Prostate gland (tissue), 2 donors: ENCODE measurements around the gene CISTR. TPM values are rescaled to one million over a fixed set of nuclear protein-coding genes. Genes with fewer than 3 reads are reported as not detected.

Experiments
- DNase-seq: peaks from one replicate; pipeline ENCODE4 v3.0.0-alpha.2; 2019; ENCODE audit warnings: low spot score
- H3K27ac ChIP-seq, 2 donors: fragments of 200-600 bp; sonication (generic); 2 replicates each; pipeline ENCODE4 v1.5.1; 2017 to 2019
- H3K27me3 ChIP-seq: fragments of 200-600 bp; sonication (generic); replicated peaks from 2 replicates; pipeline ENCODE4 v1.5.1; 2019; ENCODE audit not compliant: insufficient read depth
- H3K36me3 ChIP-seq, 2 donors: fragments of 200-600 bp; sonication (generic); 1 replicate in 1 of 2; 2 replicates in 1 of 2; pipeline versions ENCODE4 v1.5.1 to v1.8.1; 2017 to 2019
- H3K4me1 ChIP-seq: fragments of 200-600 bp; sonication (generic); replicated peaks from 2 replicates; pipeline ENCODE4 v1.5.1; 2019
- H3K4me3 ChIP-seq, 2 donors: fragments of 200-600 bp; sonication (generic); 2 replicates each; pipeline ENCODE4 v1.5.1; 2017 to 2019
- H3K9me3 ChIP-seq: fragments of 200-600 bp; sonication (generic); 2 replicates; pipeline ENCODE4 v1.5.1; 2017
- POLR2A ChIP-seq: fragments of 450-650 bp; IDR thresholded peaks from one replicate; pipeline ENCODE4 v1.6.1; 2016; ENCODE audit warnings: antibody characterized with exemption, mild to moderate bottlenecking
- POLR2AphosphoS5 ChIP-seq: sonication (generic); formaldehyde crosslinking; IDR thresholded peaks from one replicate; pipeline ENCODE4 v1.6.1; 2017; ENCODE audit warnings: antibody characterized with exemption
- WGBS: methylation state at CpG from one replicate; pipeline ENCODE4 v1.1.5; 2018; 5-methylcytosine and 5-hydroxymethylcytosine counted together
- intact Hi-C: fragments of 100-400 bp; cut with DNase I; formaldehyde crosslinking; loops from one replicate; pipeline ENCODE4 v1.14.2; 2022
- total RNA-seq, 2 donors: library from RNA; depleted of rRNA; stranded (reverse); fragments of >200 nt; gene quantifications; one replicate each; pipeline ENCODE4 v1.1.0, GENCODE V29; 2016
- TF ChIP-seq, protein P1 (sequence below), 4 experiments: fragments of 200-600 bp in 2 of 4; fragments of 450-650 bp in 2 of 4; sonication (generic) in 2 of 4; IDR thresholded peaks; 1 replicate in 3 of 4; 2 replicates in 1 of 4; pipeline ENCODE4 v1.5.1; 2016 to 2019; ENCODE audit warnings: antibody characterized with exemption in 4 of 4, mild to moderate bottlenecking in 2 of 4, moderate library complexity in 2 of 4

CISTR gene
- total RNA-seq, 2 donors from 2014 or later, result not detected

DNA sequence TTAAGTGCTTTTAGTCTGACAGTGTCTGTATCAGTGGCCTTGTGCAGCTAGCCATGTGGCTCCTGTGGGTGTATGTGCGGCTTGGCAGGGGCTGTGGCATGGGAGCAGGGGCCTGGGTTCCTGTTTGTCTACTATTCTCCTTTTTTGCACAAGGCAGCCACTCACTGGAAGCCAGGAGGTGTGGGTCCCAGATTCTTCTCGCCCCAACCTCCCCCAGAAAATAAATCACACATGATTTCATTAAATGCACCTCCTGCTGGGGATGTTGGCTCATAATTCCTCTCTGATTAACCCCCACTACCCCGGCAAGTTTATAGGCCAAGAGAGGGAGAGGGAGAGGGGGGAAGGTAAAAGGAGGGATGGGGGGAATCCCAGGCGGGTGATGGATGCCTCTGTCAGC is 42.1 kb downstream of the CISTR start:
- Histone ChIP-seq H3K27ac (no peak overlapping the region), H3K36me3 (peaks cover 1 to 9% of the 10 kb centered on the region in 2 donors), H3K9me3 (no peaks in the 10 kb centered on the region), H3K4me3 (no peak overlapping the region), H3K4me1 (no peaks in the 10 kb centered on the region), H3K27me3 (no peaks in the 10 kb centered on the region)
- no peak for DNase-seq
- TF ChIP-seq, protein P1, sequence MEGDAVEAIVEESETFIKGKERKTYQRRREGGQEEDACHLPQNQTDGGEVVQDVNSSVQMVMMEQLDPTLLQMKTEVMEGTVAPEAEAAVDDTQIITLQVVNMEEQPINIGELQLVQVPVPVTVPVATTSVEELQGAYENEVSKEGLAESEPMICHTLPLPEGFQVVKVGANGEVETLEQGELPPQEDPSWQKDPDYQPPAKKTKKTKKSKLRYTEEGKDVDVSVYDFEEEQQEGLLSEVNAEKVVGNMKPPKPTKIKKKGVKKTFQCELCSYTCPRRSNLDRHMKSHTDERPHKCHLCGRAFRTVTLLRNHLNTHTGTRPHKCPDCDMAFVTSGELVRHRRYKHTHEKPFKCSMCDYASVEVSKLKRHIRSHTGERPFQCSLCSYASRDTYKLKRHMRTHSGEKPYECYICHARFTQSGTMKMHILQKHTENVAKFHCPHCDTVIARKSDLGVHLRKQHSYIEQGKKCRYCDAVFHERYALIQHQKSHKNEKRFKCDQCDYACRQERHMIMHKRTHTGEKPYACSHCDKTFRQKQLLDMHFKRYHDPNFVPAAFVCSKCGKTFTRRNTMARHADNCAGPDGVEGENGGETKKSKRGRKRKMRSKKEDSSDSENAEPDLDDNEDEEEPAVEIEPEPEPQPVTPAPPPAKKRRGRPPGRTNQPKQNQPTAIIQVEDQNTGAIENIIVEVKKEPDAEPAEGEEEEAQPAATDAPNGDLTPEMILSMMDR (IDR thresholded peaks at IDR 0.05), result no peak
- TF ChIP-seq POLR2A (no peak), POLR2AphosphoS5 (no peak)
- WGBS, result 29% methylated on average over 4 of the region's 4 CpGs
- intact Hi-C loops, result no loop called here

DNA sequence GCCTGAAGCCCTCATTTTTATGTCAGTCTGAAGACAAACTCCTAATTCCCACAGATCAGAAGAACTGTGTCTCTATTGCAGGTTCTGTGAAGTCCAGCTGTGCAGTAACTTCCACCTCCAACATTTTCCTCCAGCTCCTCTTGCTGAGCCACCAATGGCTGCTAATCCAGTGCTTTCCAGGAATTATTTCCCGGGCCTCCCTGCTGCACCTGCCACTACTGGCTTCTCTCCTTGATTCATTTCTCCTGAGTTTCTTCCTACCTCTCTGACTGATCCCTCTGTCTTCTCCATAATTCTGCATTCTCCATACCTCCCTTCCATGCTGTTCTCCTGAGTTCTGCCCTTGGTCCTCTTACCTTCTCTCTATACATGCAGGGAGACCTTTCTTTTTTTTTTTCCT is 45.7 kb downstream of the CISTR start:
- H3K27ac ChIP-seq, result no peak overlapping the region
- TF ChIP-seq POLR2A (no peak), POLR2AphosphoS5 (no peak)
- TF ChIP-seq, protein P1 (IDR thresholded peaks at IDR 0.05), result no peak
- no peaks in the 10 kb centered on the region for H3K27me3 ChIP-seq
- no peak overlapping the region for H3K4me3 ChIP-seq
- DNase-seq, result no peak
- WGBS, result 64% methylated on average over 1 of the region's 1 CpG
- no peaks in the 10 kb centered on the region for H3K36me3 ChIP-seq
- H3K4me1 ChIP-seq, result no peaks in the 10 kb centered on the region
- intact Hi-C loops, result no loop called here
- no peaks in the 10 kb centered on the region for H3K9me3 ChIP-seq

DNA sequence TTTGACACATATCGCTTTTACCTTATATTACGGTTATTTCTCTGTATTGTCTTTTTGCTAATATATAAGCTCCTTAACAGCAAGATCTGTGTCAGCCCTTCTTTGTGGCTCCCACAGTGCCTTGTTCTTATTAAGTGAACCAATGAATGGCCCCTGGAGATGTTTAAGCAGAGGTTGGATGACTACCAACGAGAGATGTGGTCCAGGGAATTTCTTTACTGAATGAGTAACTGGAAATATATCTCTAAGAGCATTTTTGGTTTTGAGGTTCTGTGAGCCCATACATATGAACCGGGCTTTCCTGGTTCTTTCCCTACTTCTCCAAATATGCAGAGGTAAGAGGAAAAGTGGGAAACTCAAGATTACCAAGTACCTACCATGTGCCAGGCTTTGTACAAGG is 48.0 kb downstream of the CISTR start:
- no peaks in the 10 kb centered on the region for H3K27me3 ChIP-seq
- H3K4me3 ChIP-seq, result no peak overlapping the region
- no peak for DNase-seq
- intact Hi-C loops, result no loop called here
- H3K36me3 ChIP-seq, result no peaks in the 10 kb centered on the region
- H3K27ac ChIP-seq, result no peak overlapping the region
- H3K4me1 ChIP-seq, result no peaks in the 10 kb centered on the region
- no peaks in the 10 kb centered on the region for H3K9me3 ChIP-seq
- TF ChIP-seq POLR2A, result no peak
- TF ChIP-seq, protein P1 (IDR thresholded peaks at IDR 0.05), result no peak
- TF ChIP-seq POLR2AphosphoS5, result no peak
- WGBS, result 66% methylated on average over 4 of the region's 4 CpGs

DNA sequence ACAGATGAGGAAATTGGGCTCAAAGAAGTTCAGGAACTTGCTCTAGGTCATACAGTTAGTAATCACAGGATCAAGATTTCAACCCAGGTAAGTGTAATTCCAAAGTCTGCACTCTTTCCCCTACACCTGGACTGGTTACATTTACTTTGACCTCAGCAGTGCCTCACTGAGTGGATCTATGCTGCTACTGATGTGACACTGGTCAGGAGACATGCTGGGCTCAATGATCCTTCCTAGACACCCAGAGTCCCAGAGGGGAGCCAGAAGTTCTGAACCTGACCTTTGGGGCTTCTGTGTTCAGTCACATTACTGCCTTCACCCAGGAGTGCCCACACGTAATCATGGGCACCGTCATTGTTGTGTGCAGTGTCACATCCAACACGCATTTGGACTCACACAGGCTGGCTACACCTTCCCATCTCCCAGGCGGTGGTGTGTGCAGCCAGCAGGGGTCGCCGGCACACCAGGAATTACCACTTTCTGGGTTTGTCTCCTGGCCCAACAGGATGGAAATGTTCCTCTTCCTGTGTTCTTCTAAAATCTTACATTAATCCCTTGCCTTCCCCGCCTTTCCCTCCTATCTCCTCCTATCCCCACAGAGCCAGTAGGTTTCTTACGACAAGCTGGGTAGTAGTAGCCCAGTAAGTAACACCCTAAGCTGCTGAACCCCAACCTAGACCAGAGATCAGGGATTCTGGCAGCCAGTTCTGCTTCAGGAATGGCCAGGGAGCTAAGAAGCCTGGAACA is 50.1 kb downstream of the CISTR start:
- intact Hi-C loops, result loop anchor here (2.0 kb wide), 1 partner anchor 45 kb away; no protein-coding TSS in a partner anchor
- H3K27ac ChIP-seq, result no peak overlapping the region
- no peaks in the 10 kb centered on the region for H3K4me1 ChIP-seq
- 3% methylated on average over 8 of the region's 8 CpGs for WGBS
- H3K36me3 ChIP-seq, result no peaks in the 10 kb centered on the region
- H3K27me3 ChIP-seq, result no peaks in the 10 kb centered on the region
- peak; percentile 80 for DNase-seq
- no peaks in the 10 kb centered on the region for H3K9me3 ChIP-seq
- TF ChIP-seq POLR2AphosphoS5, result peak; percentile 70
- no peak for TF ChIP-seq POLR2A
- TF ChIP-seq, protein P1 (IDR thresholded peaks at IDR 0.05), result peak; percentile 69 to 94 (median 92)
- H3K4me3 ChIP-seq, result no peak overlapping the region

DNA sequence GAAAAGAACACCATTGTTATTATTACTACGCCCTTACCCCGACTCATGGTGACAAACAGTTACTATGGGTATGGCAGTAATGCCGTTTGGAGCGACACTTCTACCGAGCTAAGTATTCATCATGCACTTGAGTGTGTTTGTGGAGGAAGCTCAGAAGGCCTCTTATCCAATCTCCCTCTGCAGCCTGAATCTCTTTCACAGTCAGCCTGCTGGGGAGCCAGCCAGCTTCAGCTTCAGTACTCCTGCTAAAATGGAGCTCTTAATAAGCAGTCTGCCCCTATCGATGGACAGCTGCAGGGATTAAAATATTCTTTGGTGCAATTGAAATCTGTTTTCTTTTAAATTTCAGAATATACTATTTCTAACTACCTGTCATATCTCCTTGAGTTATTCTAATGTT is 51.2 kb downstream of the CISTR start:
- no peak for TF ChIP-seq POLR2A
- no peak for TF ChIP-seq POLR2AphosphoS5
- TF ChIP-seq, protein P1 (IDR thresholded peaks at IDR 0.05), result no peak
- no peak for DNase-seq
- Histone ChIP-seq H3K4me3 (no peak overlapping the region), H3K36me3 (no peaks in the 10 kb centered on the region), H3K9me3 (no peaks in the 10 kb centered on the region), H3K27ac (no peak overlapping the region), H3K4me1 (no peaks in the 10 kb centered on the region), H3K27me3 (peaks cover under 1% of the 10 kb centered on the region)
- 63% methylated on average over 6 of the region's 6 CpGs for WGBS
- intact Hi-C loops, result loop anchor here (2.0 kb wide), 1 partner anchor 46 kb away; no protein-coding TSS in a partner anchor
